Small intestine (tissue), 7 donors: ENCODE results near the gene LMF1. TPM values are rescaled to one million over a fixed set of nuclear protein-coding genes. Genes with fewer than 3 reads are reported as not detected.
"Not testable (repeated sequence)": the region's sequence is repeated elsewhere in the genome, so short reads cannot be mapped to it uniquely, and the experiment has no call there.

Experiments
- DNase-seq, 2 donors: peaks; one replicate each; pipeline versions ENCODE4 v3.0.0 to v3.0.0-alpha.2; 2013
- FAIRE-seq: peaks from 2 replicates; lab custom pipeline; 2012; peaks lifted over from hg19 to GRCh38; lab: Jason Lieb, UNC
- H3K27ac ChIP-seq, 3 donors: one replicate each; pipeline ENCODE4 v1.5.1; 2013; ENCODE audit warnings: low read length in 2 of 3, mild to moderate bottlenecking in 2 of 3, control low read depth in 1 of 3, inconsistent platforms in 1 of 3, low read depth in 1 of 3, moderate library complexity in 1 of 3
- H3K27me3 ChIP-seq, 3 donors: one replicate each; pipeline ENCODE4 v1.6.1; 2013; ENCODE audit warnings: low read length in 3 of 3, inconsistent platforms in 1 of 3; ENCODE audit not compliant: control insufficient read depth in 3 of 3, insufficient read depth in 3 of 3
- H3K36me3 ChIP-seq, 3 donors: one replicate each; pipeline ENCODE4 v1.6.1; 2013; ENCODE audit warnings: low read length in 3 of 3, inconsistent platforms in 1 of 3, low read depth in 1 of 3, mild to moderate bottlenecking in 1 of 3, moderate library complexity in 1 of 3; ENCODE audit not compliant: control insufficient read depth in 3 of 3, insufficient read depth in 2 of 3
- H3K4me1 ChIP-seq, 3 donors: one replicate each; pipeline ENCODE4 v1.6.1; 2013; ENCODE audit warnings: low read length in 2 of 3, inconsistent platforms in 1 of 3, low read depth in 1 of 3, mild to moderate bottlenecking in 1 of 3, moderate library complexity in 1 of 3; ENCODE audit not compliant: control insufficient read depth in 3 of 3, insufficient read depth in 2 of 3
- H3K4me3 ChIP-seq, 3 donors: one replicate each; pipeline ENCODE4 v1.5.1; 2013; ENCODE audit warnings: low read length in 3 of 3, control low read depth in 1 of 3, inconsistent platforms in 1 of 3, low read depth in 1 of 3, mild to moderate bottlenecking in 1 of 3, moderate library complexity in 1 of 3
- H3K9me3 ChIP-seq, 2 donors: one replicate each; pipeline ENCODE4 v1.6.1; 2013; ENCODE audit warnings: low read depth in 1 of 2, low read length in 1 of 2; ENCODE audit not compliant: control insufficient read depth in 2 of 2, insufficient read depth in 1 of 2
- WGBS, 3 donors: extraction: QIAGEN DNeasy Blood & Tissue Kit; methylation state at CpG; one replicate each; pipeline ENCODE4 v1.1.7; 2013; 5-methylcytosine and 5-hydroxymethylcytosine counted together
- polyA plus RNA-seq, 4 donors: library from polyadenylated mRNA; stranded (reverse) in 3 of 4; unstranded in 1 of 4; fragments of 200-250 nt in 3 of 4; fragments of 120-200 nt in 1 of 4; gene quantifications; one replicate each; pipeline versions ENCODE4 v1.2.1 to v1.2.3, GENCODE V29; 2013
- donor health status: healthy with polysubstance abuse.
- donor health status: control.
- donor health status: control.
- donor health status: Bipolar disorder and iron deficiency.
- donor health status: healthy.

The LMF1 gene
- polyA plus RNA-seq, 4 donors: 8.2 to 18.0 (median 9.2) TPM

DNA sequence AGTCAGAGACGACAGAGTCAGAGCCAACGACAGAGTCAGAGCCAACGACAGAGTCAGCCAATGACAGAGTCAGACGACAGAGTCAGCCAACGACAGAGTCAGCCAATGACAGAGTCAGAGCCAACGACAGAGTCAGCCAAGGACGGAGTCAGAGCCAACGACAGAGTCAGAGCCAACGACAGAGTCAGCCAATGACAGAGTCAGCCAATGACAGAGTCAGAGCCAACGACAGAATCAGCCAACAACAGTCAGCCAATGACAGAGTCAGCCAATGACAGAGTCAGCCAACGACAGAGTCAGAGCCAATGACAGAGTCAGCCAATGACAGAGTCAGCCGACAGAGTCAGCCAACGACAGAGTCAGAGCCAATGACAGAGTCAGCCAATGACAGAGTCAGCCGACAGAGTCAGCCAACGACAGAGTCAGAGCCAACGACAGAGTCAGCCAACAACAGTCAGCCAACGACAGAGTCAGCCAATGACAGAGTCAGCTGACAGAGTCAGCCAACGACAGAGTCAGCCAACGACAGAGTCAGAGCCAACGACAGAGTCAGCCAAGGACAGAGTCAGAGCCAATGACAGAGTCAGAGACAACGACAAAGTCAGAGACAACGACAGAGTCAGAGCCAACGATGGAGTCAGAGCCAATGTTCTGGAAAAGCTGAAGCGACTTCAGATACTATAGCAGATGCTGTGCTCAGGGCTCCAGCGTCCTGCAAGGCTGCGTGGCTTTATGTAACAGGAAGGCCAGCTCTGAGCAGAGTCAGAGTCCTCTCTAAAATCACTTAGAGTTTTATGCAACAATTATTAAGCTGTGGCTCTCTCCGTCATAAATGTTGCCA is 19.8 kb downstream of the LMF1 start:
- H3K4me1 ChIP-seq, DNase-seq, H3K27ac ChIP-seq, H3K4me3 ChIP-seq, H3K27me3 ChIP-seq, H3K9me3 ChIP-seq, FAIRE-seq: not testable (repeated sequence)
- WGBS, 3 donors: 64 to 94% (median 85%) methylated on average over 25 to 27 of the region's 27 CpGs
- H3K36me3 ChIP-seq: peaks cover 0 to 40% (median 3%) of the 10 kb centered on the region in 3 donors

DNA sequence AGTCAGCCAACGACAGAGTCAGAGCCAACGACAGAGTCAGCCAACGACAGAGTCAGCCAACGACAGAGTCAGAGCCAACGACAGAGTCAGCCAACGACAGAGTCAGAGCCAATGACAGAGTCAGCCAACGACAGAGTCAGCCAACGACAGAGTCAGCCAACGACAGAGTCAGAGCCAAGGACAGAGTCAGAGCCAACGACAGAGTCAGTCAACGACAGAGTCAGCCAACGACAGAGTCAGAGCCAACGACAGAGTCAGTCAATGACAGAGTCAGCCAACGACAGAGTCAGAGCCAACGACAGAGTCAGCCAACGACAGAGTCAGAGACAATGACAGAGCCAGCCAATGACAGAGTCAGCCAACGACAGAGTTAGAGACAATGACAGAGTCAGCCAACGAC is 22.0 kb downstream of the LMF1 start:
- not testable (repeated sequence) for DNase-seq, H3K27me3 ChIP-seq, H3K27ac ChIP-seq, FAIRE-seq, H3K4me3 ChIP-seq, H3K4me1 ChIP-seq
- Histone ChIP-seq H3K9me3 (peaks cover 0 to 10% of the 10 kb centered on the region in 2 donors), H3K36me3 (peaks cover 0 to 43% (median 0%) of the 10 kb centered on the region in 3 donors)
- WGBS, 3 donors: 85 to 95% (median 94%) methylated on average over 17 to 18 of the region's 18 CpGs

DNA sequence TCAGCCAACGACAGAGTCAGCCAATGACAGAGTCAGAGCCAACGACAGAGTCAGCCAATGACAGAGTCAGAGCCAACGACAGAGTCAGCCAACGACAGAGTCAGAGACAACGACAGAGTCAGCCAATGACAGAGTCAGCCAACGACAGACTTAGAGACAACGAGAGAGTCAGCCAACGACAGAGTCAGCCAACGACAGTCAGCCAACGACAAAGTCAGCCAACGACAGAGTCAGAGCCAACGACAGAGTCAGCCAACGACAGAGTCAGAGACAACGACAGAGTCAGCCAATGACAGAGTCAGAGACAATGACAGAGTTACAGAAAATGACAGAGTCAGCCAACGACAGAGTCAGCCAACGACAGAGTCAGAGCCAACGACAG is 22.9 kb downstream of the LMF1 start:
- H3K36me3 ChIP-seq: peaks cover 0 to 43% (median 0%) of the 10 kb centered on the region in 3 donors
- not testable (repeated sequence) for DNase-seq, H3K4me3 ChIP-seq, FAIRE-seq, H3K27ac ChIP-seq, H3K4me1 ChIP-seq, H3K27me3 ChIP-seq
- H3K9me3 ChIP-seq: peaks cover 0 to 10% of the 10 kb centered on the region in 2 donors
- WGBS, 3 donors: 70 to 95% (median 88%) methylated on average over 17 of the region's 17 CpGs

GRCh38 chr16:947255-947921 is 23.4 kb downstream of the LMF1 start:
- Histone ChIP-seq H3K4me3 (no peak overlapping the region), H3K4me1 (no peaks in the 10 kb centered on the region), H3K27ac (no peak overlapping the region), H3K9me3 (peaks cover 0 to 16% of the 10 kb centered on the region in 2 donors), H3K27me3 (no peaks in the 10 kb centered on the region), H3K36me3 (peaks cover 0 to 42% (median 0%) of the 10 kb centered on the region in 3 donors)
- FAIRE-seq: no peak
- WGBS, 3 donors: 82 to 94% (median 92%) methylated on average over 21 of the region's 21 CpGs
- no peak for DNase-seq

DNA sequence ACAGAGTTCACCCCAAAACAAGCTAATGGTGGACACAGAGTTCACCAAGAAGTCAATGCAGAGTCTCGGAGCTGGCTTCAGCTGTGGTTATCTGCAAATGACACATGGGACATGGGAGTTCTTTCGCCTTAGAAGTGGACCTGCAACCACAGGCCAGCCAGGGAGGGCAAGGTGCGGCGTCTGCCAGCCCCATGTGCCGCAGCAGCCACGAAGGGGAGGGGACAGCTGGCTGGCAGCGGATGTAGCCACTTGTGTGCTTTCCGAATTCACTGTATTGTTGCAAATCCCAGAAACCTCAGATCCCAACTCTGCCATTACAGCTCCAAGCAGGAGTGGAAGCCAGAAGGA is 24.8 kb downstream of the LMF1 start:
- no peaks in the 10 kb centered on the region for H3K4me1 ChIP-seq
- 88 to 92% (median 91%) methylated on average over 8 of the region's 8 CpGs for WGBS, 3 donors
- H3K27ac ChIP-seq: no peak overlapping the region
- H3K36me3 ChIP-seq: peaks cover 0 to 31% (median 0%) of the 10 kb centered on the region in 3 donors
- no peaks in the 10 kb centered on the region for H3K27me3 ChIP-seq
- FAIRE-seq (no peak), DNase-seq (no peak)
- H3K4me3 ChIP-seq: no peak overlapping the region
- peaks cover 0 to 27% of the 10 kb centered on the region in 2 donors for H3K9me3 ChIP-seq

- peaks cover 0 to 31% (median 0%) of the 10 kb centered on the region in 3 donors for H3K36me3 ChIP-seq
- FAIRE-seq: no peak
Observed at GRCh38 chr16:945271-946047, 25.3 kb downstream of the LMF1 start.

GRCh38 chr16:943971-944370 is 26.8 kb downstream of the LMF1 start:
- Histone ChIP-seq H3K36me3 (peaks cover 0 to 43% (median 0%) of the 10 kb centered on the region in 3 donors), H3K4me3 (no peak overlapping the region), H3K9me3 (peaks cover 0 to 35% of the 10 kb centered on the region in 2 donors), H3K4me1 (no peaks in the 10 kb centered on the region), H3K27ac (no peak overlapping the region), H3K27me3 (no peaks in the 10 kb centered on the region)
- 93 to 97% (median 96%) methylated on average over 5 of the region's 5 CpGs for WGBS, 3 donors
- DNase-seq (no peak), FAIRE-seq (no peak)

More at GRCh38 chr16:945271-946047, 25.3 kb downstream of the LMF1 start:
- WGBS, 3 donors: 65 to 93% (median 85%) methylated on average over 10 of the region's 10 CpGs
- Histone ChIP-seq H3K9me3 (peaks cover 0 to 28% of the 10 kb centered on the region in 2 donors), H3K27me3 (no peaks in the 10 kb centered on the region), H3K4me1 (no peaks in the 10 kb centered on the region), H3K27ac (no peak overlapping the region), H3K4me3 (no peak overlapping the region)
- DNase-seq: no peak
